Naive thymus-derived CD4-positive, alpha-beta T cell (primary cell): ENCODE results near the gene ADAMTS20. TPM values are rescaled to one million over a fixed set of nuclear protein-coding genes. Genes with fewer than 3 reads are reported as not detected.

ENCODE experiments used
- ATAC-seq: fragments of 150-1000 bp; cut with Tn5 transposase; 2 replicates; pipeline ENCODE4 v1.10.0; 2021; ENCODE audit warnings: mild to moderate bottlenecking, moderate library complexity
- CTCF ChIA-PET: fragments of 350-600 bp; sonication (Branson Sonifier 250); formaldehyde crosslinking; loops from one replicate; lab custom pipeline; 2021; ENCODE audit warnings: antibody characterized with exemption; lab: Charles Lee
- POLR2A ChIA-PET: fragments of 350-600 bp; sonication (Branson Sonifier 250); formaldehyde crosslinking; loops from one replicate; lab custom pipeline; 2021; ENCODE audit warnings: antibody characterized with exemption, inconsistent platforms; lab: Charles Lee
- DNase-seq, 9 donors: peaks; one replicate each; pipeline versions ENCODE4 v3.0.0 to v3.0.0-alpha.2; 2020 to 2022; ENCODE audit warnings: mixed read lengths in 1 of 9
- H3K27ac ChIP-seq: one replicate; pipeline ENCODE4 v1.7.0; 2013; ENCODE audit warnings: mild to moderate bottlenecking, low read depth, low read length, moderate library complexity
- H3K27me3 ChIP-seq, 2 donors: one replicate each; pipeline ENCODE4 v1.7.0; 2013; ENCODE audit warnings: low read length in 2 of 2, mild to moderate bottlenecking in 2 of 2, moderate library complexity in 2 of 2; ENCODE audit not compliant: control insufficient read depth in 2 of 2, insufficient read depth in 2 of 2
- H3K36me3 ChIP-seq, 3 experiments: 1 replicate in 2 of 3; 2 replicates in 1 of 3; pipeline ENCODE4 v1.7.0; 2013; ENCODE audit warnings: low read length in 3 of 3, mild to moderate bottlenecking in 3 of 3, moderate library complexity in 1 of 3; ENCODE audit not compliant: insufficient read depth in 3 of 3, control insufficient read depth in 2 of 3
- H3K4me1 ChIP-seq, 2 donors: one replicate each; pipeline ENCODE4 v1.7.0; 2013; ENCODE audit warnings: low read length in 2 of 2, mild to moderate bottlenecking in 2 of 2, moderate library complexity in 1 of 2; ENCODE audit not compliant: control insufficient read depth in 2 of 2, insufficient read depth in 2 of 2
- H3K4me3 ChIP-seq: 2 replicates; pipeline ENCODE4 v1.7.0; 2013; ENCODE audit warnings: mild to moderate bottlenecking, low read length
- H3K9me3 ChIP-seq, 3 experiments: 1 replicate in 2 of 3; 2 replicates in 1 of 3; pipeline ENCODE4 v1.7.0; 2013; ENCODE audit warnings: low read length in 3 of 3; ENCODE audit not compliant: control insufficient read depth in 2 of 3
- H3K27ac Mint-ChIP-seq, 9 donors: one replicate each; pipeline ENCODE4 v1.8.0; 2020 to 2022; ENCODE audit warnings: mixed read lengths in 9 of 9, mild to moderate bottlenecking in 8 of 9, moderate library complexity in 5 of 9, inconsistent platforms in 2 of 9
- H3K27me3 Mint-ChIP-seq, 5 donors: one replicate each; pipeline ENCODE4 v1.8.0; 2021 to 2022; ENCODE audit warnings: mixed read lengths in 5 of 5, mild to moderate bottlenecking in 1 of 5
- H3K36me3 Mint-ChIP-seq, 5 donors: one replicate each; pipeline ENCODE4 v1.8.0; 2020 to 2022; ENCODE audit warnings: mixed read lengths in 5 of 5, mild to moderate bottlenecking in 3 of 5, inconsistent platforms in 1 of 5
- H3K4me1 Mint-ChIP-seq, 7 donors: one replicate each; pipeline ENCODE4 v1.8.0; 2020 to 2022; ENCODE audit warnings: mixed read lengths in 7 of 7, mild to moderate bottlenecking in 3 of 7, inconsistent platforms in 1 of 7
- H3K4me3 Mint-ChIP-seq, 10 donors: one replicate each; pipeline ENCODE4 v1.8.0; 2020 to 2022; ENCODE audit warnings: mild to moderate bottlenecking in 10 of 10, mixed read lengths in 10 of 10, moderate library complexity in 6 of 10, inconsistent platforms in 2 of 10
- H3K9me3 Mint-ChIP-seq, 11 donors: one replicate each; pipeline ENCODE4 v1.8.0; 2020 to 2022; ENCODE audit warnings: mixed read lengths in 11 of 11, mild to moderate bottlenecking in 4 of 11, inconsistent platforms in 1 of 11, moderate library complexity in 1 of 11
- intact Hi-C, 2 donors: fragments of 100-400 bp; cut with micrococcal nuclease; formaldehyde crosslinking; loops; one replicate each; pipeline ENCODE4 v1.15.1; 2023
- polyA plus RNA-seq, 2 donors: library from polyadenylated mRNA; unstranded; fragments of 300-500 nt; fragmentation: Illumina TruSeq; gene quantifications; one replicate each; pipeline ENCODE4 v1.2.3, GENCODE V29; 2021
- total RNA-seq, 6 experiments: library from RNA in 5 of 6; stranded (reverse) in 5 of 6; gene quantifications; 1 replicate in 5 of 6; 2 replicates in 1 of 6; pipeline ENCODE4 v1.2.3 and lab custom pipeline; 2021 to 2026

The ADAMTS20 gene
- total and polyA plus RNA-seq, 7 experiments from 2014 or later: not detected

GRCh38 chr12:43329375-43329774, 222.6 kb downstream of the ADAMTS20 start:
- H3K4me1 Mint-ChIP-seq: no peaks in the 10 kb centered on the region
- no peak overlapping the region for H3K4me3 Mint-ChIP-seq
- H3K27me3 Mint-ChIP-seq: peaks cover 0 to 10% (median 3%) of the 10 kb centered on the region in 5 donors
- no peak overlapping the region for H3K27ac Mint-ChIP-seq
- no peak overlapping the region for H3K4me3 ChIP-seq
- H3K27ac ChIP-seq: no peak overlapping the region
- DNase-seq (no peak), ATAC-seq (no peak)
- peaks cover 0 to 6% (median 2%) of the 10 kb centered on the region in 11 donors for H3K9me3 Mint-ChIP-seq
- no peaks in the 10 kb centered on the region for H3K27me3 ChIP-seq
- H3K4me1 ChIP-seq: no peaks in the 10 kb centered on the region
- no peaks in the 10 kb centered on the region for H3K36me3 ChIP-seq
- intact Hi-C loops: no loop called here
- H3K36me3 Mint-ChIP-seq: no peaks in the 10 kb centered on the region
- H3K9me3 ChIP-seq: no peaks in the 10 kb centered on the region
- ChIA-PET POLR2A (no interaction called here), CTCF (no interaction called here)

- CTCF ChIA-PET: no interaction called here
- no peaks in the 10 kb centered on the region for H3K36me3 ChIP-seq
- no peaks in the 10 kb centered on the region for H3K27me3 ChIP-seq
- no peaks in the 10 kb centered on the region for H3K4me1 Mint-ChIP-seq
- H3K36me3 Mint-ChIP-seq: no peaks in the 10 kb centered on the region
- H3K4me3 ChIP-seq: no peak overlapping the region
- intact Hi-C loops: no loop called here
- no peaks in the 10 kb centered on the region for H3K4me1 ChIP-seq
- no peaks in the 10 kb centered on the region for H3K9me3 ChIP-seq
- H3K27ac Mint-ChIP-seq: no peak overlapping the region
- H3K27ac ChIP-seq: no peak overlapping the region
- ATAC-seq: no peak
- POLR2A ChIA-PET: no interaction called here
- DNase-seq: no peak
- H3K4me3 Mint-ChIP-seq: no peak overlapping the region
- peaks cover 0 to 8% (median 2%) of the 10 kb centered on the region in 11 donors for H3K9me3 Mint-ChIP-seq
- H3K27me3 Mint-ChIP-seq: peaks cover 0 to 3% (median 0%) of the 10 kb centered on the region in 5 donors
Measured at GRCh38 chr12:43325786-43326185, 226.2 kb downstream of the ADAMTS20 start.

- DNase-seq (no peak), ATAC-seq (no peak)
- Histone ChIP-seq H3K4me3 (no peak overlapping the region), H3K36me3 (no peaks in the 10 kb centered on the region), H3K27ac (no peak overlapping the region), H3K4me1 (no peaks in the 10 kb centered on the region), H3K27me3 (no peaks in the 10 kb centered on the region), H3K9me3 (no peaks in the 10 kb centered on the region)
- Mint-ChIP-seq H3K36me3 (no peaks in the 10 kb centered on the region), H3K27me3 (no peaks in the 10 kb centered on the region), H3K9me3 (peaks cover 0 to 5% (median 0%) of the 10 kb centered on the region in 11 donors), H3K27ac (no peak overlapping the region), H3K4me3 (no peak overlapping the region), H3K4me1 (no peaks in the 10 kb centered on the region)
- POLR2A ChIA-PET: no interaction called here
- CTCF ChIA-PET: no interaction called here
- intact Hi-C loops: no loop called here
Measured at GRCh38 chr12:43320281-43320680, 231.7 kb downstream of the ADAMTS20 start.

GRCh38 chr12:43318021-43318420, 234.0 kb downstream of the ADAMTS20 start:
- no peak overlapping the region for H3K27ac ChIP-seq
- intact Hi-C loops: no loop called here
- Mint-ChIP-seq H3K4me3 (no peak overlapping the region), H3K36me3 (no peaks in the 10 kb centered on the region), H3K27me3 (peaks cover 0 to 4% (median 0%) of the 10 kb centered on the region in 5 donors), H3K27ac (no peak overlapping the region), H3K9me3 (peaks cover 0 to 3% (median 0%) of the 10 kb centered on the region in 11 donors), H3K4me1 (no peaks in the 10 kb centered on the region)
- H3K9me3 ChIP-seq: no peaks in the 10 kb centered on the region
- ChIA-PET CTCF (no interaction called here), POLR2A (no interaction called here)
- H3K4me1 ChIP-seq: no peaks in the 10 kb centered on the region
- no peak for DNase-seq
- H3K36me3 ChIP-seq: no peaks in the 10 kb centered on the region
- H3K4me3 ChIP-seq: no peak overlapping the region
- H3K27me3 ChIP-seq: no peaks in the 10 kb centered on the region
- ATAC-seq: no peak

DNA sequence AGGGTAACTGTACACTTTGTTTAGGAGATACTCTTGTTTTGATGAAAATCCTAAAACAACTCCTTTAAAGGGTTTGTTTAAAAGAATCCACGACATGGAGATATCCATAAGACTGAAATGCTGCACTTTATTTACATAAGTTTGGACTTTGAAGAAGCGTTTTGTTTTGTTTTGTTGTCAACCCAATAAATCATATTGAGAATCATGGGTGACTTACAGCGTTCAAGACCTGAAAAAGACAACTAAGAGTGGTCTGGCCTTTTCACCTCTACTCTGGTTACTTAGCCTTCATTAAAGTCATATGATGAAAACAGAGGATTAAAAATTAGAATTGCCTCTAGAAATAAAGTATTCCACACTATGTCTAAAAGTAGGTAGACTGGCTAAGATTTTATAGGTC, 234.8 kb downstream of the ADAMTS20 start:
- Histone ChIP-seq H3K9me3 (no peaks in the 10 kb centered on the region), H3K36me3 (no peaks in the 10 kb centered on the region), H3K27ac (no peak overlapping the region), H3K4me1 (no peaks in the 10 kb centered on the region), H3K4me3 (no peak overlapping the region), H3K27me3 (no peaks in the 10 kb centered on the region)
- Mint-ChIP-seq H3K4me3 (no peak overlapping the region), H3K4me1 (no peaks in the 10 kb centered on the region), H3K9me3 (peaks cover 0 to 3% (median 0%) of the 10 kb centered on the region in 11 donors), H3K36me3 (no peaks in the 10 kb centered on the region), H3K27me3 (peaks cover 0 to 4% (median 0%) of the 10 kb centered on the region in 5 donors), H3K27ac (no peak overlapping the region)
- ChIA-PET POLR2A (no interaction called here), CTCF (no interaction called here)
- intact Hi-C loops: no loop called here
- ATAC-seq (no peak), DNase-seq (no peak)

DNA sequence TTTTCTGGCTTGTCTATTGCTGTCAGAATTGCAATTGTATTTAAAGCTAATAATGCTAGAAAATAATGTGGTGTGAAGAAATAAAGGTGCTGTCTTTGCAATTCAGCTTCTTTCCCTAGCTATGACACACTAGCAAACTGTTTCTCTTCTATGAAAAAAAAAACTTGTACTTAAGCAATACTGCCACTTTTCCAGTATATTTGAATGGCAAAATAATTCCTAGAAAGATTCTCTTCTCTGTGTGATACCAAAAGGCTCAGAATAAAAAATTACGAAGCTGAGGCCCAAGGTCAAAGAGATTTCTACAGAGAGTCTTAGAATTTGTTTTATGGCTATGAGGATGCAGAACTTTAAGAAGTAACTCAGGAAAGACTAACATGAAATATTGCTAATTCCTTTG, 235.5 kb downstream of the ADAMTS20 start:
- Histone ChIP-seq H3K4me1 (no peaks in the 10 kb centered on the region), H3K4me3 (no peak overlapping the region), H3K27me3 (no peaks in the 10 kb centered on the region), H3K27ac (no peak overlapping the region), H3K9me3 (no peaks in the 10 kb centered on the region), H3K36me3 (no peaks in the 10 kb centered on the region)
- DNase-seq: no peak
- no peak overlapping the region for H3K27ac Mint-ChIP-seq
- ChIA-PET CTCF (no interaction called here), POLR2A (no interaction called here)
- ATAC-seq: no peak
- intact Hi-C loops: no loop called here
- H3K4me3 Mint-ChIP-seq: no peak overlapping the region
- no peaks in the 10 kb centered on the region for H3K4me1 Mint-ChIP-seq
- peaks cover 0 to 4% (median 0%) of the 10 kb centered on the region in 5 donors for H3K27me3 Mint-ChIP-seq
- no peaks in the 10 kb centered on the region for H3K36me3 Mint-ChIP-seq
- no peaks in the 10 kb centered on the region for H3K9me3 Mint-ChIP-seq

- H3K4me3 ChIP-seq: no peak overlapping the region
- no peak overlapping the region for H3K27ac ChIP-seq
- no peaks in the 10 kb centered on the region for H3K36me3 ChIP-seq
- Mint-ChIP-seq H3K9me3 (peaks cover 0 to 2% (median 0%) of the 10 kb centered on the region in 11 donors), H3K27me3 (peaks cover 0 to 4% (median 0%) of the 10 kb centered on the region in 5 donors), H3K4me3 (no peak overlapping the region), H3K27ac (no peak overlapping the region), H3K36me3 (no peaks in the 10 kb centered on the region), H3K4me1 (no peaks in the 10 kb centered on the region)
- CTCF ChIA-PET: no interaction called here
- no peaks in the 10 kb centered on the region for H3K9me3 ChIP-seq
- POLR2A ChIA-PET: no interaction called here
- no peak for ATAC-seq
- no peaks in the 10 kb centered on the region for H3K27me3 ChIP-seq
- intact Hi-C loops: no loop called here
- no peak for DNase-seq
- H3K4me1 ChIP-seq: no peaks in the 10 kb centered on the region
Measured at GRCh38 chr12:43315961-43316360, 236.0 kb downstream of the ADAMTS20 start.
